Measurements from ENCODE around the gene FRK. TPM values are rescaled to one million over a fixed set of nuclear protein-coding genes. Genes with fewer than 3 reads are reported as not detected.

FRK gene
- total RNA-seq, 2 experiments from 2014 or later: 0.03 TPM

DNA sequence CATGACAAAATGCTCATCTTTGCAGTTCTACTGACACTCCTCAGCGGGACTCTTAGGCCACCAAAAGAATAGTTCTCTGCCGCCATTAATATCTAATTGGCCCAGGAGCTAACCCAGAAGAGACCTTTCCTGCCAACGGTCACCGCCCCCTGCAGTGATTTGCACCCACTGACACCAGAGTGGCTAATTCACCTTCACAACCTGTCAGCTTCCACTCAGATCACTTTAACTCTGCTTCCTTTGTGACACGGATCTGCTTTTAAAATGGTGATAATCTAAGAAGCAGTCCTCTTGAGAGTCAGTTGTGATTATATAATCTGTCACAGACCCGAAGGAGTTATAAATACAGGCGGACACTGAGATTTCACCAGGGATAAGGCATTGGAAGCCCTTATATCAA, 172.8 kb downstream of the FRK start:
- POLR2A ChIA-PET: no interaction called here
- CTCF ChIA-PET: no interaction called here
- ATAC-seq (no peak), DNase-seq (no peak)
- no peak overlapping the region for H3K27ac Mint-ChIP-seq
- peaks cover 5% of the 10 kb centered on the region for H3K4me1 Mint-ChIP-seq (ENCODE audit: low read depth)
- no peaks in the 10 kb centered on the region for H3K27me3 Mint-ChIP-seq (ENCODE audit: low read depth)
- no peaks in the 10 kb centered on the region for H3K36me3 Mint-ChIP-seq (ENCODE audit: low read depth)
- H3K9me3 Mint-ChIP-seq (ENCODE audit: insufficient read depth): no peaks in the 10 kb centered on the region
- H3K4me3 Mint-ChIP-seq: no peak overlapping the region

GRCh38 chr6:115885636-115886366, 174.9 kb downstream of the FRK start:
- no peak overlapping the region for H3K27ac Mint-ChIP-seq
- CTCF ChIA-PET: no interaction called here
- H3K9me3 Mint-ChIP-seq (ENCODE audit: insufficient read depth): no peaks in the 10 kb centered on the region
- DNase-seq (no peak), ATAC-seq (no peak)
- H3K36me3 Mint-ChIP-seq (ENCODE audit: low read depth): no peaks in the 10 kb centered on the region
- no peaks in the 10 kb centered on the region for H3K27me3 Mint-ChIP-seq (ENCODE audit: low read depth)
- H3K4me1 Mint-ChIP-seq (ENCODE audit: low read depth): peaks cover under 1% of the 10 kb centered on the region
- H3K4me3 Mint-ChIP-seq: no peak overlapping the region
- POLR2A ChIA-PET: no interaction called here

DNA sequence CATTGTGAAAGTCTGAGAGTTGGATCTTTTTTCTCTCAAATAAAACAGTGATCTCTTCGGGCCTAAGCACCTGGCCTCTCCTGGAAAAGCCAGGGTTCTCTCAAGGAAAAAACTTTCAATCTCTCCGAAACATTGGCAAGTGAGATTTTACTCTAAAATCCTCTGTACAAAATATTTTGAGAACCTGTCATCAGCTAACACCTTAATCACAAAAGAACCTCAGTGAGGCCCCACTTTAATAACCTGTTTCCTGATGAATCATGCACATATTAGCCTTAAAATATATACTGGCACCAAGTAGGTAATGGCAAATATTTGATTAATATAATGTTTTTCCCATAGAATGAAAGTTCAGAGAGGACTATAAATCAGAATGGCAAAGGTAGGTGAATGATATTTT, 177.9 kb downstream of the FRK start:
- H3K4me1 Mint-ChIP-seq (ENCODE audit: low read depth): no peaks in the 10 kb centered on the region
- POLR2A ChIA-PET: no interaction called here
- no peak overlapping the region for H3K27ac Mint-ChIP-seq

DNA sequence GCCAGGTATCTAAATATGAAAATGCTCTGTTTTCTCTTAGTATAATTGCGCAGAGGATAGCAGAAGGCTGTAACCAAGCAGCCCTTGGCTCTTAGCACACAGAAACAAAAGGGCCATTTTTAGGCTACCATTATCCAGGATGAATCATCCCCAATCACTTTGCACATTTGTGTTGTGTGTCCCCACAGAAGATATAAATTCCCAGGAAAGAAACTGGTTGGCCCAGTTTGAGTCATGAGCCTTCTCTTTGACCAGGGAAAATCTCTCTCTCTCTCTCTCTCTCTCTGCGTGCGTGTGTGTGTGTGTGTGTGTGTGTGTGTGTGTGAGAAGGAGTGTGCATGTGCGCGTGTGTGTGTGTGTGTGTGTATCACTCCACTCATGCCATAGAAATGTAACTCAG, 178.5 kb downstream of the FRK start:
- no peaks in the 10 kb centered on the region for H3K9me3 Mint-ChIP-seq (ENCODE audit: insufficient read depth)
- H3K36me3 Mint-ChIP-seq (ENCODE audit: low read depth): no peaks in the 10 kb centered on the region
- H3K4me3 Mint-ChIP-seq: no peak overlapping the region
- CTCF ChIA-PET: no interaction called here
- no peak overlapping the region for H3K27ac Mint-ChIP-seq
- no peaks in the 10 kb centered on the region for H3K27me3 Mint-ChIP-seq (ENCODE audit: low read depth)
- ATAC-seq: no peak
- H3K4me1 Mint-ChIP-seq (ENCODE audit: low read depth): no peaks in the 10 kb centered on the region
- DNase-seq: no peak
- POLR2A ChIA-PET: no interaction called here

More for the DNA sequence above, 177.9 kb downstream of the FRK start:
- no peaks in the 10 kb centered on the region for H3K27me3 Mint-ChIP-seq (ENCODE audit: low read depth)
- no peak overlapping the region for H3K4me3 Mint-ChIP-seq
- DNase-seq (no peak), ATAC-seq (no peak)
- no peaks in the 10 kb centered on the region for H3K9me3 Mint-ChIP-seq (ENCODE audit: insufficient read depth)
- CTCF ChIA-PET: no interaction called here
- H3K36me3 Mint-ChIP-seq (ENCODE audit: low read depth): no peaks in the 10 kb centered on the region

Other genes starting within 250 kb of the FRK start
- gene NT5DC1, start 40.0 kb upstream of the FRK start, total RNA-seq: 10 to 100 TPM; 29.5 to 32.9 TPM
- gene COL10A1, start 65.2 kb upstream of the FRK start, total RNA-seq: not detected
- 10 to 100 TPM; 19.3 to 19.8 TPM for gene TSPYL4, start 193.2 kb upstream of the FRK start, total RNA-seq
- gene TSPYL1, start 219.0 kb upstream of the FRK start, total RNA-seq: 10 to 100 TPM; 37.8 to 38.4 TPM

Measured in activated CD8-positive, alpha-beta T cell treated with anti-CD3 and anti-CD28 coated beads, Interleukin-2, amount 10 ng/mL, durations not matched to agents 7 days and 5 days (primary cell).